ENCODE measurements around the gene FOXD1. TPM values are rescaled to one million over a fixed set of nuclear protein-coding genes. Genes with fewer than 3 reads are reported as not detected.

Gene FOXD1
- total and polyA plus RNA-seq, 2 experiments from 2014 or later = 0.33 to 1.9 TPM

DNA sequence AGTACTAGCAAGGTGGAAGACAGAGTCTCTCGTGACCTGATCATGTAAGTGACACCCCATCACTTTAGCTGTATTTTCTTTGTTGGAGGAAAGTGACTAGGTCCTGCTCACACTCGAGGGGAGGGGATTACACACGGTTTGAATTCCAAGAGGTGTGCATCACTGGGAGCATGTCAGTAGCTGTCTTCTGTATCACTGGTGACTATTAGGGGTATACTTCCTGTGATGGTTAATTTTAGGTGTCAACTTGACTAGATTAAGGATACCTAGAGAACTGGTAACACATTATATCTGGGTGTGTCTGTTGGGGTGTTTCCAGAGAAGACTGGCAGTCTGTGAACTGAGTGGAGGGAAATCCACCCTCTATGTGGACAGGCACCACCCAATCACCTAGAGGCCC lies 22.5 kb downstream of the FOXD1 start:
- Histone ChIP-seq H3K27ac (no peak overlapping the region), H3K4me1 (ENCODE audit: insufficient read depth) (no peaks in the 10 kb centered on the region), H3K79me2 (no peaks in the 10 kb centered on the region), H3K27me3 (peaks cover 77% of the 10 kb centered on the region), H3K4me2 (no peak overlapping the region), H3K9me2 (replicated peaks; ENCODE audit: insufficient read depth) (no peaks in the 10 kb centered on the region), H3K36me3 (replicated peaks; ENCODE audit: insufficient read depth, low read depth) (no peaks in the 10 kb centered on the region), H3K4me3 (no peak overlapping the region), H2AFZ (no peak overlapping the region), H3K9me3 (ENCODE audit: low read depth) (no peaks in the 10 kb centered on the region), H4K20me1 (ENCODE audit: insufficient read depth, poor library complexity, severe bottlenecking) (no peaks in the 10 kb centered on the region)
- DNase-seq (ENCODE audit: low spot score) = no peak
- 80% methylated on average over 3 of the region's 3 CpGs for WGBS (ENCODE audit: low lambda C conversion rate, missing lambda C conversion rate)
- TF ChIP-seq, protein P1, sequence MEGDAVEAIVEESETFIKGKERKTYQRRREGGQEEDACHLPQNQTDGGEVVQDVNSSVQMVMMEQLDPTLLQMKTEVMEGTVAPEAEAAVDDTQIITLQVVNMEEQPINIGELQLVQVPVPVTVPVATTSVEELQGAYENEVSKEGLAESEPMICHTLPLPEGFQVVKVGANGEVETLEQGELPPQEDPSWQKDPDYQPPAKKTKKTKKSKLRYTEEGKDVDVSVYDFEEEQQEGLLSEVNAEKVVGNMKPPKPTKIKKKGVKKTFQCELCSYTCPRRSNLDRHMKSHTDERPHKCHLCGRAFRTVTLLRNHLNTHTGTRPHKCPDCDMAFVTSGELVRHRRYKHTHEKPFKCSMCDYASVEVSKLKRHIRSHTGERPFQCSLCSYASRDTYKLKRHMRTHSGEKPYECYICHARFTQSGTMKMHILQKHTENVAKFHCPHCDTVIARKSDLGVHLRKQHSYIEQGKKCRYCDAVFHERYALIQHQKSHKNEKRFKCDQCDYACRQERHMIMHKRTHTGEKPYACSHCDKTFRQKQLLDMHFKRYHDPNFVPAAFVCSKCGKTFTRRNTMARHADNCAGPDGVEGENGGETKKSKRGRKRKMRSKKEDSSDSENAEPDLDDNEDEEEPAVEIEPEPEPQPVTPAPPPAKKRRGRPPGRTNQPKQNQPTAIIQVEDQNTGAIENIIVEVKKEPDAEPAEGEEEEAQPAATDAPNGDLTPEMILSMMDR (IDR thresholded peaks at IDR 0.05; ENCODE audit: poor library complexity) = no peak
- TF ChIP-seq EZH2 (IDR thresholded peaks at IDR 0.05; ENCODE audit: borderline replicate concordance) (no peak), EZH2phosphoT487 (IDR thresholded peaks at IDR 0.05; ENCODE audit: low read depth, severe bottlenecking, unreplicated experiment) (no peak)

DNA sequence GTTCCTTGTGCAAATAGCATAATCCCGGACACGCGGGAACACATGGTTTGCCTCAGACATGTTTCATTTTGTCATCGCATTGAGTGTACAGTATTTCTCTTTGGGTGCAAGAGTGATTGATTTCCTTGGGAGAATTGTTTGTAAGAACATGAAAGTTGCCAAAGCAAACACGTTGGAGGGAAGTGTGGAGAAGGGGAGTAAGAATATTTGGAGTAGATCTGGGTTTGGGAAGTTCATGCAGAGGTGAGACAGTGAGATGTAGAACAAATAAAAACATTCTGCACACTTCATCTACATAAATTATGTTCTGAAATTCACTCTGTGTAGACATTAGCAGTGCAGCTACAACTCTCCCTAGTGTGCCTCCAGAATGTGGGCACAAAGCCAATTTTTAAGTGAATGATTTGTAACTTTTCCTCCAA lies 24.0 kb downstream of the FOXD1 start:
- no peak overlapping the region for H3K4me3 ChIP-seq
- no peaks in the 10 kb centered on the region for H4K20me1 ChIP-seq (ENCODE audit: insufficient read depth, poor library complexity, severe bottlenecking)
- DNase-seq (ENCODE audit: low spot score) = no peak
- no peaks in the 10 kb centered on the region for H3K36me3 ChIP-seq (replicated peaks; ENCODE audit: insufficient read depth, low read depth)
- H3K9me2 ChIP-seq (replicated peaks; ENCODE audit: insufficient read depth) = no peaks in the 10 kb centered on the region
- H3K27ac ChIP-seq = no peak overlapping the region
- no peaks in the 10 kb centered on the region for H3K9me3 ChIP-seq (ENCODE audit: low read depth)
- H2AFZ ChIP-seq = no peak overlapping the region
- TF ChIP-seq EZH2 (IDR thresholded peaks at IDR 0.05; ENCODE audit: borderline replicate concordance) (no peak), EZH2phosphoT487 (IDR thresholded peaks at IDR 0.05; ENCODE audit: low read depth, severe bottlenecking, unreplicated experiment) (no peak)
- TF ChIP-seq, protein P1 (IDR thresholded peaks at IDR 0.05; ENCODE audit: poor library complexity) = no peak
- WGBS (ENCODE audit: low lambda C conversion rate, missing lambda C conversion rate) = 75% methylated on average over 5 of the region's 5 CpGs
- no peaks in the 10 kb centered on the region for H3K79me2 ChIP-seq
- H3K27me3 ChIP-seq = peaks cover 79% of the 10 kb centered on the region
- H3K4me2 ChIP-seq = no peak overlapping the region
- H3K4me1 ChIP-seq (ENCODE audit: insufficient read depth) = peaks cover 10% of the 10 kb centered on the region

DNA sequence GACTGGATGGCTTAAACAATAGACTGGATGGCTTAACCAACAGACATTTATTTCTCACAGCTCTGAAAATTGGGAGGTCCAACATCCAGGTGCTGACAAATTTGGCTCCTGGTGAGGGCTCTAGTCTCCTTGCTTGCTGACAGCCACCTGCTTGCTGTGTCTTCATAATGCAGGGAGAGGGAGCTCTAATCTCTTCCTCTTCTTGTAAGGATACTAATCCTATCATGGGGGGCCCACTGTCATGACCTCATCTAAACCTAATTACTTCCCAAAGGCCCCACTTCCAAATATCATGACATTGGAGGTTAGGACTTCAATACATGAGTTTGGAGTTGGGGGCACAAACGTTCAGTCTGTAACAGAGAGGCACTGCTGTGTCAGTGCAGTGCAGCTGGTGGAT lies 26.4 kb downstream of the FOXD1 start:
- Histone ChIP-seq H3K4me1 (ENCODE audit: insufficient read depth) (peaks cover 26% of the 10 kb centered on the region), H3K79me2 (no peaks in the 10 kb centered on the region), H4K20me1 (ENCODE audit: insufficient read depth, poor library complexity, severe bottlenecking) (no peaks in the 10 kb centered on the region), H3K4me3 (no peak overlapping the region), H3K9me2 (replicated peaks; ENCODE audit: insufficient read depth) (no peaks in the 10 kb centered on the region), H3K27me3 (peaks cover 83% of the 10 kb centered on the region), H2AFZ (no peak overlapping the region), H3K4me2 (no peak overlapping the region), H3K9me3 (ENCODE audit: low read depth) (no peaks in the 10 kb centered on the region), H3K36me3 (replicated peaks; ENCODE audit: insufficient read depth, low read depth) (no peaks in the 10 kb centered on the region), H3K27ac (no peak overlapping the region)
- no peak for DNase-seq (ENCODE audit: low spot score)
- no peak for TF ChIP-seq EZH2phosphoT487 (IDR thresholded peaks at IDR 0.05; ENCODE audit: low read depth, severe bottlenecking, unreplicated experiment)
- TF ChIP-seq, protein P1 (IDR thresholded peaks at IDR 0.05; ENCODE audit: poor library complexity) = no peak
- TF ChIP-seq EZH2 (IDR thresholded peaks at IDR 0.05; ENCODE audit: borderline replicate concordance) = no peak
- WGBS (ENCODE audit: low lambda C conversion rate, missing lambda C conversion rate) = 89% methylated on average over 1 of the region's 1 CpG

DNA sequence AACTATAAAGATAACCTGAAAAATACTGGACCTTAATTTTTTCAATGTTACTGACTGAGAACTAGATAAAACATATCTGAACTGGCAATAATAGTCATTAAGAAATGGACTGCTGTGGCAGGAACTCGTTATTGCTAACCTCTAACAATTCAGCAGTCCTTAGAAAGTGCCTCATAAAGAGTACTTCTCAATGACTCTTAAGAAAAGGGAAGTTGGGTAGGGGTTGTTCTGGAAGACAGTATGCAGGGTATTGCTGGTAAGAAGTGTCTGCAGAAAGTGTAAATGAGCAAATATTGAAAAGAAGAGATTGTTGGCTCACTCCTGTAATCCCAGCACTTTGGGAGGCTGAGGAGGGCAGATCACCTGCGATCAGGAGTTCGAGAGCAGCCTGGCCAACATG lies 27.9 kb downstream of the FOXD1 start:
- H3K27ac ChIP-seq = no peak overlapping the region
- no peaks in the 10 kb centered on the region for H3K9me3 ChIP-seq (ENCODE audit: low read depth)
- no peaks in the 10 kb centered on the region for H3K9me2 ChIP-seq (replicated peaks; ENCODE audit: insufficient read depth)
- H3K79me2 ChIP-seq = no peaks in the 10 kb centered on the region
- DNase-seq (ENCODE audit: low spot score) = no peak
- peak overlapping the region; percentile 88 for H3K4me2 ChIP-seq
- H4K20me1 ChIP-seq (ENCODE audit: insufficient read depth, poor library complexity, severe bottlenecking) = no peaks in the 10 kb centered on the region
- peaks cover 27% of the 10 kb centered on the region for H3K4me1 ChIP-seq (ENCODE audit: insufficient read depth)
- TF ChIP-seq EZH2phosphoT487 (IDR thresholded peaks at IDR 0.05; ENCODE audit: low read depth, severe bottlenecking, unreplicated experiment) = no peak
- TF ChIP-seq, protein P1 (IDR thresholded peaks at IDR 0.05; ENCODE audit: poor library complexity) = no peak
- no peak for TF ChIP-seq EZH2 (IDR thresholded peaks at IDR 0.05; ENCODE audit: borderline replicate concordance)
- no peak overlapping the region for H2AFZ ChIP-seq
- H3K27me3 ChIP-seq = peaks cover 94% of the 10 kb centered on the region
- no peaks in the 10 kb centered on the region for H3K36me3 ChIP-seq (replicated peaks; ENCODE audit: insufficient read depth, low read depth)
- WGBS (ENCODE audit: low lambda C conversion rate, missing lambda C conversion rate) = 56% methylated on average over 3 of the region's 3 CpGs
- H3K4me3 ChIP-seq = no peak overlapping the region

Data from hepatocyte (in vitro differentiated cells).